ENCODE data around the gene NAPG. TPM values are rescaled to one million over a fixed set of nuclear protein-coding genes. Genes with fewer than 3 reads are reported as not detected.
"Not testable (repeated sequence)": the region's sequence is repeated elsewhere in the genome, so short reads cannot be mapped to it uniquely, and the experiment has no call there.

Gene NAPG
- polyA plus RNA-seq, 1 donor from 2014 or later, result 15.0 TPM

DNA sequence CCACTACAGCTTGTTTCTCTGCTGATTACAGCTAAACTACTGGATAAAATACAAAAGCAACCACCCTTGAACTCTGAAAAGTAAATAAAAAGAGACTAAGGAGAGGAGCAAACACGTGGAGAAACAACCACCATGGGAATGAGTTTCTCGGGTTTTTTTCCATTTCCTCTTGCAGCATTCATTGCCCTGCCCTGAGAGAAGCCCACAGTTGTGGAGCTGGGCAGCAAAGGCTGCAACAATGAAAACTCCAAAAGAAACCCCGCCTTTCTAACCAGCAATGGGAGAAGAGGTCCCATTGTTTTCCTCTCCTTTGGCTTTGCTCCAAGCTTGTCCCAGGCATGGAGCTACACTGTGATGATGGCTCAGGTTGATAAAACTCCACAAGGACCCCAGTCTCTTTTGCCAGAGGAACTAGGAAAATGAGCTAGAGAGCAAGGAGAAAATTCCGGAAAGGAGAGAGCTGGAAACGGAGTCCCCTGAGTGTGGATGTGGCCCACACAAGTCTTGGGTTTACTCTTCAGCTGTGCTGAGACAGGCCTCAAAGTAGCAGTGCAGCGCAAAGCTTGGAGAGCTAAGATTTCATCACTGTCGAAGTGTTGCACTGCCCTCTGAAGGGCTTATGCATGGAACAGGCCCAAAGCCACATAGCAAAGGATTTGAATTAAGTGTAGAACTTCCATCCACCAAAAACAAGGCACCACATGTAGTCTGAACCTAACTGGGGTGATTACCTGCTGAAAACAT lies 20.9 kb downstream of the NAPG start:
- Mint-ChIP-seq H3K27me3 (no peaks in the 10 kb centered on the region), H3K27ac (no peak overlapping the region)

DNA sequence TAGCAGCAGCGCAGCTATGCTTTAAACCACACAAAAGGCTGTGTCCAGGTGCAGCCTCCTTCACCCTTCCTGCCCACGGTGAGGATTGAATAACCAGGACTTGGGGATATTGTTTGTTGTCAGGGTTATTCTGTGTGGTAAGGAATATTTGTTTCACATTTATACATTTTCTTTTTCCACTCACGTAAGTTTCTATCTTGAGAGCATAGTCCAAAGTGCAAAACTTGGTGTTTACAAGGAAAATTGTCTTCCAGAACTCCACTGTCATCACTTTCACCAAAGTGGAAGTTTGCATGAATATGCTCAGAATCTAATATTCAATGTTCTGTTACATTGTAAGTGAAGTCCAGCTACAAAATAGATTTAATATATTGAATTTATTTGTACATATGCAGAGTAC lies 26.4 kb downstream of the NAPG start:
- Mint-ChIP-seq H3K36me3 (peaks cover 8% of the 10 kb centered on the region), H3K27me3 (no peaks in the 10 kb centered on the region), H3K4me3 (no peak overlapping the region), H3K9me3 (no peaks in the 10 kb centered on the region), H3K27ac (no peak overlapping the region), H3K4me1 (no peaks in the 10 kb centered on the region)

More for the DNA sequence above, 20.9 kb downstream of the NAPG start:
- H3K4me3 Mint-ChIP-seq, result no peak overlapping the region
- H3K4me1 Mint-ChIP-seq, result no peaks in the 10 kb centered on the region
- H3K9me3 Mint-ChIP-seq, result no peaks in the 10 kb centered on the region
- H3K36me3 Mint-ChIP-seq, result peaks cover 5% of the 10 kb centered on the region

DNA sequence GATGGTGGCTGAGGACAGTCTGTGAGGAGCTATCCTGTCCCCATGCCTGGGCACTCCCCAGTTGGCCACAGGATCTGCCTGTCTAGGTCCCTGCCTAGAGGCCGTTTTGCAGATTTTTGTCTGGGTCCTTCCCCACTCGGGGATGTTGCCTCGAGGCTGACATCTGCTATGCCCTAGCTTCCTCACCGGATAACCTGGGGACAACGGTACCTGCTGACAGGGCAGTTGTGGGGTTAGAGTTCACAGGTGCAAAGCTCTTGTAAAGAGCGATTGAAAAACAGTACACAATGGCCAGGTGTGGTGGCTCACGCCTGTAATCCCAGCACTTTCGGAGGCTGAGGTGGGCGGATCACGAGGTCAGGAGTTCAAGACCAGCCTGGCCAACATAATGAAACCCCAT lies 30.4 kb downstream of the NAPG start:
- H3K27ac Mint-ChIP-seq, H3K9me3 Mint-ChIP-seq, H3K4me3 Mint-ChIP-seq, H3K27me3 Mint-ChIP-seq, H3K36me3 Mint-ChIP-seq, H3K4me1 Mint-ChIP-seq: not testable (repeated sequence)

DNA sequence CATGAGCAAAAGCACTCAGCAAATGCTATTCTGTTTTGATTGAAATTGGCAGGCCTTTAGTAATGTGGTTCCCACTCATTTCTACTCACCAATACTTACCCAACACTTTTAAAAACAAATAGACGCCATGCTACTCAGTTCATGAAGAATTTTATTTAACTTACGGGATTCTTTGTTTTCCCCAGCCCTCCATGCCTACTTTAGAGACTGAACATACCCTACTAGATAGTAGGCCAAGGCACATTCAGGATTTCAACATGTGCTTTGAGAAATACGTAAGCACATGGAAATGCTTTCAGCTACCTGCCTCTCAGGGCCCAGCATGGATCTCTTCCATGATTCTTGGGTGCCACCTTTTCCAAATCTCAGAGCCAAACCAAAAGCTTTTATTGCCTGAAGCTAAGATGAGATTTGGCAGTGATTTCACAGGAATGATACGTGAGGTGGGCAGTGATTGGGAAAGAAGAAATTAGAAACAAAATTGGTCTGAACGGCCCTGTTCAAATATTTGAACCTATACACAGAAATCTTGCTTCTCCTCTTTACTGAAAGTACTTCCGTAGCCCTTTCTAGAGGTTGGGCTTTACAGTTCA lies 31.4 kb downstream of the NAPG start:
- Mint-ChIP-seq H3K4me1 (peaks cover 3 to 8% (median 5%) of the 10 kb centered on the region in 3 donors), H3K27me3 (no peaks in the 10 kb centered on the region), H3K36me3 (peaks cover 5% of the 10 kb centered on the region), H3K9me3 (no peaks in the 10 kb centered on the region), H3K4me3 (no peak overlapping the region), H3K27ac (peak overlapping the region in 1 of 3 donors; percentile 62)

DNA sequence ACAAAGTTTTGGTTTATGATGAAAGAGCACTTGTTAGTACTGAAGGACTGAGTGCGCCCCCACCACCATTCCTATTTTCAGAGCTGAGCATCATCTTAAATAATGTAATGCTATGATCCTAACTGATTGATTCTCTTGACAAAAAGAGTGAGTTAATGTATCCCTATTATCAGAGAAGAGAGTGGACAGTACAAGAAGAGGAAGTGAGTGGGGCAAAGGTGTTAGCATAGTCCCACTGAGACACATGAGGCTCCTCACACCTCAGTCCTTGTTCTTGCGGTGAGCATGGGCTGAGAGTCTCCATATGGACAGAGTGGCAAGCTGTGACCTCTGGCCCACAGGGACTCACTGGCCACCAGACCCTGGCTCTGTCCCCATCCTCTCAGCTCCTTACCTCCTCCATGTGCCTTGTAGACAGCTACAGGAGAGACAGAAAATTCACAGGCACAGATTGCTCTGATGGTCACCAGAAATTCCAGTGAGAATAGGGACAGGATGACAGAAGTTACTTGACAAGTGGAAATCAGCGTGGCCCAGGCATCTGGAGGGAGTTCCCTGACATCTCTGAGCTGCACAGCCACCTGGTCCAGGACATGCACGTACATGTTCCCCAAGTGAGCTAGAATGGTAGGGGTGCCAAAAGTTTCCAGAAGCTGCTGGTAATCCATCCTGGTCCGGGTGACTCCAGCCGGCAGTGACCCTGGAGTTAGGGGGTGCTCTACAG lies 32.6 kb downstream of the NAPG start:
- Mint-ChIP-seq H3K36me3 (peaks cover 3% of the 10 kb centered on the region), H3K9me3 (no peaks in the 10 kb centered on the region), H3K27ac (peak overlapping the region in 1 of 3 donors; percentile 13), H3K27me3 (no peaks in the 10 kb centered on the region), H3K4me3 (peak overlapping the region in 1 of 4 donors; percentile 33), H3K4me1 (peaks cover 3 to 8% (median 5%) of the 10 kb centered on the region in 3 donors)

DNA sequence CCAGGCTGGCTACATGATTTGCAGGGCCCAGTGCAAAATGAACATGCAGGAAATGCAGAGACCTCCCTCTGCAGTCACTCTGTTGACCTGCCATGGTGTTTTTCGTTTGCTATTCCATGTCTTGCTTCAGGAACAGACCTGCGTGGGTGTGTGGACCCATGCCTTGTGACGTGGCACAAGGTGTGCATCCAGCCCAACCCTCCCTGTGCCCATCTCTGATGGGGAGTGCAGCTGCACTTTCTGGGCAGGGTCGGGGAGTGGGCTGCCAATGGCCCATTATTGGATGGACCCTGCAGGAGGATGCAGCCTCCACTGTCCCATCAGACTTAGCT lies 33.1 kb downstream of the NAPG start:
- no peaks in the 10 kb centered on the region for H3K9me3 Mint-ChIP-seq
- peaks cover 3% of the 10 kb centered on the region for H3K36me3 Mint-ChIP-seq
- H3K4me3 Mint-ChIP-seq, result no peak overlapping the region

DNA sequence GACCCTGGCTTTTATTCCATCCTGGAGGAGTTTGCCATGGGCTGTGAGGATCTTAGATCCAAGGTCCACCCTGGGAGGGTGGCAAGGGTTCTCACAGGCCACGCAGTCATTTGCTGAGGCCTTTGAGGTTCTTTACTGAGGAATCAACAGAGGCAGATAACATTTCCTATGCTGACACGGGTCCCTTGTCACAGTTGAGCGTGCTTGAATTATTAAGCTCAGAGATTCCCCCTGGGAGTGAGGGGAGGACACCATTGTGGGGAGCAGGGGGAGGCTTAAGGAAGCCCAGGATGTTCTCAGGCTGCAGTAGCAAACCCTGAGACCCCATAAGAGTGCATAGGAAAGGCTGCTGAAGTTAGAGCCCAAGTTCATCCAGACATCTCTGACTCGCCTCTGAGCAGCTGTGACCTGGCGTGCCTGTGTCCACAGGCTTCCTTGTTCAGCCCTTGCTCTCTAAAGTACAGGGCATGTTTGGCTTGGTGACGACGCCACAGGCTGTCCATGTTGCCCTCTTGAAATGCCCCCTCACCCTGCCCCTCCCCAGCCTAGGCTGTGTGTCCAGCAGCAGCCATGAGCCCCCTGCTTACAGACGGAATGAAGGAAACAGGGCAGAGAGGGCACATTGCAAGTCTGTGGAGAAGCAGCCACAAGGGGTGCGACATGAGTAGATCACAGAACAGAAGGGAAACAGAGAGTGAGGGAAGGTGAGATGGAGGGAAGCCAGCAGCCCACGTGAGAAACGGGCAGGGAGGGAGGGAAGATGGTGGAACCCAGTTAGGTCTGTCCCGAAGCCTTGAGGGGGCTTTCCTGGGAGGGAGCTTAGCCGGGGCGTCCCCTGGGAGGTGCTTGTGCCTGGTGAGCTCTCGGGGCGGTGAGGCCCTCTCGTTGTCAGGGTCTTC lies 34.0 kb downstream of the NAPG start:
- H3K4me3 Mint-ChIP-seq, result peak overlapping the region in 3 of 4 donors; percentile 39 to 83 (median 56)
- H3K9me3 Mint-ChIP-seq, result no peaks in the 10 kb centered on the region
- peak overlapping the region in 1 of 3 donors; percentile 61 for H3K27ac Mint-ChIP-seq
- H3K36me3 Mint-ChIP-seq, result peaks cover 3% of the 10 kb centered on the region
- peaks cover 3 to 8% (median 5%) of the 10 kb centered on the region in 3 donors for H3K4me1 Mint-ChIP-seq
- no peaks in the 10 kb centered on the region for H3K27me3 Mint-ChIP-seq

More for the DNA sequence above, 33.1 kb downstream of the NAPG start:
- Mint-ChIP-seq H3K4me1 (peaks cover 3 to 8% (median 5%) of the 10 kb centered on the region in 3 donors), H3K27me3 (no peaks in the 10 kb centered on the region), H3K27ac (no peak overlapping the region)

DNA sequence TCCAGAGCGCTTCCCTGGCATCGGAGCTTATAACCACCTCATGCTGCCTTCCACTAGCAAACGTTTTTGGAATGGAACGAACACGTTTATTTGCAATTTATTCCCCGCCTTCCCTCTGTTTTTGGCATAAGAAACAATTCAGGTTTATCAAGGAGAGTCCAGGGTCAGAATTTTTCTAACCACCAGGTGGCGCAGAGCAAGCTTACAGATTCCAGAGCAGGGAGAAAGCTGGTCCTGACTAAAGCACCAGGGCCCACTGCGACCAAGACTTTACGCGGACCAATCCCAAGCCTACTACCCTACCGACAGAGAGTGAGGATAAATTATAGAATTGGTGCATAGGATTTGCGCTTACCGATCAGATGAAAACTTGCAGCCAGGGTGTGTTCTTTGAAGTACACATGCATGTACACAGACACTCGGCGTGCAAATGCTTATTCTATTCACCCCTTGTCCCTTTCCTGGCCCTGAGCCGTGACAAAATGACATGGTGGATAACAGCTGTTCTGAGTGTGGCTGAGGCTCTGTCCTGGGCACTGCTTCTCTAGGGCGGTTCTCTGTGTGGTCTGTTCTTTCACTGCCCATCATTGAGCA lies 34.7 kb downstream of the NAPG start:
- Mint-ChIP-seq H3K27me3 (no peaks in the 10 kb centered on the region), H3K9me3 (no peaks in the 10 kb centered on the region), H3K27ac (peak overlapping the region in 1 of 3 donors; percentile 61), H3K36me3 (peaks cover 3% of the 10 kb centered on the region), H3K4me1 (peaks cover 3 to 8% (median 5%) of the 10 kb centered on the region in 3 donors), H3K4me3 (peak overlapping the region in 3 of 4 donors; percentile 34 to 56 (median 39))

DNA sequence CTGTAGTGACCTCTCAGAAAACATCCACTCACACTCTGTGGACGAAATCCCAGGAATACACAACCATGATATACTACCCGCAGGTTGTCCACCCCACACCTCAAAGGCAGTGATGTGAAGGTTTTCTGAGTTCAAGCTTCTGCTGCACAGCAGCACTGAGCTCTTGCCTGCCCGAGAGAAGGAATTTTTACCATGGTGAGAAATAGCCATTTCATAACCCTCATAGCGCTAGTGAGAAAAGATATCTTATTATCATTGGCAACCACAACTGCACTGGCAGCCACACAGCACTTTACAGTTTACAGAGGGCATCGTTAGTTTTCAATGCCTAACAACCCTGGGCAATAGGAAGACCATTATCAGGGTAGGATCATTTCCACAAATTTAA lies 36.9 kb downstream of the NAPG start:
- H3K4me1 Mint-ChIP-seq, result peaks cover 3 to 8% (median 5%) of the 10 kb centered on the region in 3 donors
- no peaks in the 10 kb centered on the region for H3K27me3 Mint-ChIP-seq
- H3K36me3 Mint-ChIP-seq, result no peaks in the 10 kb centered on the region
- no peak overlapping the region for H3K4me3 Mint-ChIP-seq
- no peak overlapping the region for H3K27ac Mint-ChIP-seq
- no peaks in the 10 kb centered on the region for H3K9me3 Mint-ChIP-seq

DNA sequence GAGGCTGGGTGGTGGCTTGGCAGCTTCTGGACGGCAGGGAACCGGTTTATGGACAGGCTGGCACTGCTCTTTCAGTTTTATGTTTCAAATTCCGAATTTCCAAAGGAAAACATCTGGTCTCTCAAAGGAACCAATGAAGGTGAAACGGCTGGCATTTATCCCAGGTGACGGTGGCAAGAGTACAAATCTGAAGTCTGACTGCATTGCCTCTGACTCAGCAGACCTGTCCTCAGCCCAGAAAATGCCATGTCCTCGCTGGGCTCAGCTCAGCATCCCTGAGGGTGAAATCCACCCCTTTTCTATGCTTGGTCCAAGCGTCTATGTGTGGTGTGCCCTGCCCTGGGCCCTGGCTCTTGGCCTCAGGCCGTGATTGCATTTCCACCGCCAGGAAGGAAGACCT lies 38.1 kb downstream of the NAPG start:
- H3K27ac Mint-ChIP-seq, result no peak overlapping the region
- no peaks in the 10 kb centered on the region for H3K36me3 Mint-ChIP-seq
- peaks cover 3 to 6% (median 5%) of the 10 kb centered on the region in 3 donors for H3K4me1 Mint-ChIP-seq
- H3K9me3 Mint-ChIP-seq, result no peaks in the 10 kb centered on the region
- no peak overlapping the region for H3K4me3 Mint-ChIP-seq
- H3K27me3 Mint-ChIP-seq, result no peaks in the 10 kb centered on the region

DNA sequence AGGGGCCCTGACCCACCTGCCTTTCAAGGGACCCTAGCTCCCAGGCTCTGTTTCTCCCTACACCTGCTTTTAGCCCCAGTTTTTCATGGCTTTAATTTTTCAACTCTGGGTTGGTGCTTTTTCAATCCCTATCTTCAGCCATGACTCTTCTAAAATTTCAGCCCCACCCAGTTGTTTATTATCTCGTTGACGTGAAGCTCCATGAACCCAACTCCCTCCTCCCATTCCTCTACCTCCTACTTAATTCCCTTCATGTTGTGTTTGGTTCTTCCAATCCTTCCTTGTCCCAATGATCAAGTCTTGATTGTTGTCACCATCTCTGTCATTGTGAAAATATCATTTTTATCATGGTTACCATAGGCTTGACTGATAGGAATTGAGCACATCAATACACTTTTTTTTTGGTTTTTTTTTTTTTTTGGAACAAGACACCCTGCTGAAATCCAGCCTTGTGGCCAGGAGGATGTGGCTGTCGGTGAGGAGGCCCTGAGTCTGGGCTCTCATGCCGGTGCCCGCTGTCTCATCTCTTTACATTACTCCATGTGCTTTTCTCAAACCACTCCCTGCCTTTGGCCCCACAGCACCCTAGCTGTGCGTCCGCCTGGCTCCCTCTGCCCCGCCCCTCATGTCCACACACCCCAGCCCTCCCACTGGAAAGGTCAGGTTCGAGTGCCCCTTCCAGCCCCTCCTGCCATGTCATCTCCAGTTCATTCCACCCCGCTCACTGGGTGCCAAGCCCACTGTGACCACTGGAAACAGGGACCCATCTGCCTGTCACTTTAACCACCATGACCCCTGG lies 39.3 kb downstream of the NAPG start:
- Mint-ChIP-seq H3K27ac (no peak overlapping the region), H3K4me3 (no peak overlapping the region), H3K9me3 (peaks cover 0 to 3% (median 0%) of the 10 kb centered on the region in 3 donors), H3K4me1 (peaks cover 3 to 5% (median 3%) of the 10 kb centered on the region in 3 donors), H3K27me3 (no peaks in the 10 kb centered on the region), H3K36me3 (no peaks in the 10 kb centered on the region)

DNA sequence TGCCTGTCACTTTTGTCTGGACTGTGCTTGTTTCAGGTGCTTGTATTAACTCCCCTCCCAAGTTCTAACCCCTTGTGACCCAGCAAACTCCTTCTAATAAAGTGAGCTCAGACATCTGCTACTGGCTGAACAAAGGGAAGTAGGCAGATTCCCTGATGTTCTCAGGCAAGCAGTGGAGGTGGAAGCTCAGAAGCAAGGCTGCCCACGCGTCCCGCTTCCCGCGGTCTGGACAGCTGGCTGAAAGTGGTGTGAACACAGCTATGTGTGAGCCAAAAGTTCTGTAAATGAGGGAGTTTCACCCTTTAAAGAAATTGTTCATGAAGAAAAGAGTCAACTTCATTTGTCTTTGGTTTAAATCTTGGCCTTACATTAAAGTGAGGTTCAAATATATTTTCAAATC lies 40.0 kb downstream of the NAPG start:
- Mint-ChIP-seq H3K27me3 (no peaks in the 10 kb centered on the region), H3K9me3 (peaks cover 0 to 3% (median 0%) of the 10 kb centered on the region in 3 donors), H3K36me3 (no peaks in the 10 kb centered on the region), H3K4me1 (no peaks in the 10 kb centered on the region), H3K4me3 (no peak overlapping the region), H3K27ac (no peak overlapping the region)

DNA sequence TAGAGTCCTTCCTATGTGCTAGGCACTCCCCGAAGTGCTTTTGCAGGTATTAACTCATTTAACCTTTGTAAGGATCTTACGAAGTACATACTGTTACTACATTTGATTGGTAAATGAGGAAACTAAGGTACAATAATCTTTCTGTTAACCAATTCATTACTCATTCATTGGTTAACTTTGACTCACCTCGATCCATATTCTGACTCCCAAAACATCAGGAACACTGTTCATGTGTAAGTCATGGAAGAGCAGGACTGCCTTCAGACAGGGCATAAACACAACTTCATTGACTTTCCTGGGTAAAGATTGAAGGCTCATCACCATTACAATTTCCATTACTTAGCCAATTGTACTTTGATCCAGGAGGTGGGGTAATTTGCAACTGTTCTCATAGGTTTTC lies 40.6 kb downstream of the NAPG start:
- Mint-ChIP-seq H3K4me3 (no peak overlapping the region), H3K9me3 (peaks cover 0 to 3% (median 0%) of the 10 kb centered on the region in 3 donors), H3K36me3 (no peaks in the 10 kb centered on the region), H3K27me3 (no peaks in the 10 kb centered on the region), H3K4me1 (no peaks in the 10 kb centered on the region), H3K27ac (no peak overlapping the region)

DNA sequence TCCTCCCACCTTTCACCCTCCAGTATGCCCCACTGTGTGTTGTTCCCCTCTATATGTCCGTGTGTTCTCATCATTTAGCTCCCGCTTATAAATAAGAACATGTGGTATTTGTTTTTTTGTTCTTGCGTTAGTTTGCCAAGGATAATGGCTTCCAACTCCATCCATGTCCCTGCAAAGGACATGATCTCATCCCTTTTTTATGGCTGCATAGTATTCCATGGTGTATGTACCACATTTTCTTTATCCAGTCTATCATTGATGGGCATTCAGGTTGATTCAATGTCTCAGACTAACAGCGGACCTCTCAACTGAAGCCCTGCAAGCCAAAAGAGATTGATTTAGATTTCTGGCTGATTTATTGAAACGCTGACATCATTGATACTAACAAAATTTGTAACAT lies 44.1 kb downstream of the NAPG start:
- not testable (repeated sequence) for H3K27ac Mint-ChIP-seq, H3K36me3 Mint-ChIP-seq, H3K4me1 Mint-ChIP-seq, H3K9me3 Mint-ChIP-seq, H3K27me3 Mint-ChIP-seq, H3K4me3 Mint-ChIP-seq
